ENCODE measurements around the gene PRRC1. TPM values are rescaled to one million over a fixed set of nuclear protein-coding genes. Genes with fewer than 3 reads are reported as not detected.

Gene PRRC1
- total and polyA plus RNA-seq, 4 donors = 22.9 to 88.1 (median 40.9) TPM

DNA sequence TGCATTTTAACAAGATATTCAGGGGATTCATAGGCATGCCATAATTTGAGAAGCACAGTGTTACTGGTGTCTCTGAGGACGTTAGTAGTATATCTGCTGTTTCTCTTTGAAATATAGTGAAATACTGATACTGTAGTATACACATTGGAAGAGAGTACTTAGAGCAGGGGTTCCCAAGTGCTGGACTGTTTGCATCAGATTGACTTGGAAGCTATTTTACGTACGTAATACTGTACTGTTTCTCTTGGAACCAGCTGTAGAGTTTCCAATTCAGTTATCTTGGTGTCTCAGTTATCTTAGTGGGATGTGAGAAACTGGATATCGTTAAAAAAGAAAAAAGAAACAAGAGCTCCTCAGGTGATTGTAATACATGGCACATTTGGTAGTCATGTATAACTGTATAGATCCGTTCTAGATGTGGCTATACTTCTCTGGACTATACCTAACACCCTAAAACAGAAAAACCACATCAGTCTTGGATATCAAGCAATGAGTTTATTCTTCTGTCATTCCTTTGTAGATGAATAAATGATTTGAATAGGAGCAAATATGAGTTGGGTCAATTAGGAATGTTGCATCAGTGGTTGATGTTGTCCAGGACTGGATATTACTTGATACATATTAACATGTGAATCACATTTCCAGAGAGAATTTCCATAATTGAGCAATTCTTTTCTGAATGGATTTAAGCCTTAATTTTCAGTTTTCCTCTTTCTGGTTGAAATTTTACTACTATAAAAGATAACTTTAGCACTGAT, 33.4 kb downstream of the PRRC1 start:
- DNase-seq (peak in 1 of 3 donors; percentile 22), ATAC-seq (ENCODE audit: insufficient read depth, low FRiP score) (no peak)
- H3K9me3 ChIP-seq (ENCODE audit: control insufficient read depth in 4 of 4, insufficient read depth in 3 of 4, low read length in 3 of 4) = no peaks in the 10 kb centered on the region
- H3K36me3 ChIP-seq (ENCODE audit: control insufficient read depth in 4 of 4, insufficient read depth in 4 of 4, low read length in 4 of 4) = peaks cover 5 to 31% (median 21%) of the 10 kb centered on the region in 4 donors
- no peak overlapping the region for H3K9ac ChIP-seq (ENCODE audit: insufficient read depth in 1 of 2, low read length in 2 of 2)
- WGBS, 2 donors = 90 to 96% methylated on average over 5 of the region's 5 CpGs
- peaks cover 0 to 7% (median 4%) of the 10 kb centered on the region in 5 donors for H3K4me1 ChIP-seq (ENCODE audit: control insufficient read depth in 5 of 5, insufficient read depth in 5 of 5, low read length in 5 of 5)
- H3K27ac ChIP-seq (ENCODE audit: low read depth in 1 of 2, low read length in 1 of 2) = no peak overlapping the region
- TF ChIP-seq, protein P1, sequence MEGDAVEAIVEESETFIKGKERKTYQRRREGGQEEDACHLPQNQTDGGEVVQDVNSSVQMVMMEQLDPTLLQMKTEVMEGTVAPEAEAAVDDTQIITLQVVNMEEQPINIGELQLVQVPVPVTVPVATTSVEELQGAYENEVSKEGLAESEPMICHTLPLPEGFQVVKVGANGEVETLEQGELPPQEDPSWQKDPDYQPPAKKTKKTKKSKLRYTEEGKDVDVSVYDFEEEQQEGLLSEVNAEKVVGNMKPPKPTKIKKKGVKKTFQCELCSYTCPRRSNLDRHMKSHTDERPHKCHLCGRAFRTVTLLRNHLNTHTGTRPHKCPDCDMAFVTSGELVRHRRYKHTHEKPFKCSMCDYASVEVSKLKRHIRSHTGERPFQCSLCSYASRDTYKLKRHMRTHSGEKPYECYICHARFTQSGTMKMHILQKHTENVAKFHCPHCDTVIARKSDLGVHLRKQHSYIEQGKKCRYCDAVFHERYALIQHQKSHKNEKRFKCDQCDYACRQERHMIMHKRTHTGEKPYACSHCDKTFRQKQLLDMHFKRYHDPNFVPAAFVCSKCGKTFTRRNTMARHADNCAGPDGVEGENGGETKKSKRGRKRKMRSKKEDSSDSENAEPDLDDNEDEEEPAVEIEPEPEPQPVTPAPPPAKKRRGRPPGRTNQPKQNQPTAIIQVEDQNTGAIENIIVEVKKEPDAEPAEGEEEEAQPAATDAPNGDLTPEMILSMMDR (IDR thresholded peaks at IDR 0.05; ENCODE audit: control extremely low read depth, extremely low read depth) = no peak
- no peaks in the 10 kb centered on the region for H3K27me3 ChIP-seq (ENCODE audit: control insufficient read depth in 3 of 3, insufficient read depth in 3 of 3, low read length in 2 of 3)
- no peak overlapping the region for H3K4me3 ChIP-seq

DNA sequence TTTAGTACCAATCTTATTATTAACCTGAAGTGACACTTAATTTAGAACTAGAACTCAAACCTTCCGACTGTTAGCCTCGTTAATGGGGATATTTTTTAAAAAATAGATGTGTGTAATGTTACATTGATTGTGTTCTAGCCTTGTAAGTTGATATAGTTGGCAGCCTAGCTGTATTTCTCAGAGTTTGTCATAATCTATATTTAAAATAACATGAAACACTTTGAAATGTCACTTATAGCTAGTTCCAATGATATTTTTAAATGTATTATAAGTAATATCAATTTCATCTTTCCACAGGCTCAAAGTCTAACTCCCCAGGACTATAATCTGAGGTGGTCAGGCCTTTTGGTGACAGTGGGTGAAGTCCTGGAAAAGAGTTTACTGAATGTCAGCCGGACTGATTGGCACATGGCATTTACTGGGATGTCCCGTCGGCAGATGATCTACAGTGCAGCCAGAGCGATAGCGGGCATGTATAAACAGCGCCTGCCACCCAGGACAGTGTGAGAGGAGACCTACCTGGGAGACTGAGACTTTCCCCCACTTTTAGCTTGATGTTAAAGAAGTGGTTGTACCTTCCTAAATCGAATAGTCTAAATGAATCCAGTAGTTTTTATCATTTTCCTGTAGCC, 34.1 kb downstream of the PRRC1 start:
- H3K4me1 ChIP-seq (ENCODE audit: control insufficient read depth in 5 of 5, insufficient read depth in 5 of 5, low read length in 5 of 5) = peaks cover 0 to 7% (median 4%) of the 10 kb centered on the region in 5 donors
- no peaks in the 10 kb centered on the region for H3K27me3 ChIP-seq (ENCODE audit: control insufficient read depth in 3 of 3, insufficient read depth in 3 of 3, low read length in 2 of 3)
- TF ChIP-seq, protein P1 (IDR thresholded peaks at IDR 0.05; ENCODE audit: control extremely low read depth, extremely low read depth) = no peak
- ATAC-seq (ENCODE audit: insufficient read depth, low FRiP score) (no peak), DNase-seq (no peak)
- no peak overlapping the region for H3K4me3 ChIP-seq
- no peak overlapping the region for H3K27ac ChIP-seq (ENCODE audit: low read depth in 1 of 2, low read length in 1 of 2)
- peaks cover 5 to 27% (median 21%) of the 10 kb centered on the region in 4 donors for H3K36me3 ChIP-seq (ENCODE audit: control insufficient read depth in 4 of 4, insufficient read depth in 4 of 4, low read length in 4 of 4)
- H3K9ac ChIP-seq (ENCODE audit: insufficient read depth in 1 of 2, low read length in 2 of 2) = no peak overlapping the region
- H3K9me3 ChIP-seq (ENCODE audit: control insufficient read depth in 4 of 4, insufficient read depth in 3 of 4, low read length in 3 of 4) = no peaks in the 10 kb centered on the region
- 91 to 97% methylated on average over 9 of the region's 9 CpGs for WGBS, 2 donors

DNA sequence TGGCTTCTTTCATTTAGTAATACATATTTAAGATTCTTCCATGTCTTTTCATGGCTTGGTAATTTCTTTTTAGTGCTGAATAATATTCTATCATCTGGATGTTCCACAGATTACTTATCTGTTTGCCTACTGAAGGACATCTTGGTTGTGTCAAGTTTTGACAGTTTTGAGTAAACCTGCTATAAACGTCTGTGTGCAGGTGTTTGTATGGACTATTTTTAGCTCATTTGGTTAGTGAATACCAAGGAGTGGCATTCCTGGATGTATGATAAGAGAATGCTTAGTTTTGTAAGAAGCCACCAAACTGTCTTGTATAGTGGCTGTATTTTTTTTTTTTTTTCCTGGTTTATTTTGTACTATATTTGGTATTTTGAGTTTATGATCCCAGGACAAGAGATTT, 38.4 kb downstream of the PRRC1 start:
- Histone ChIP-seq H3K9ac (ENCODE audit: insufficient read depth in 1 of 2, low read length in 2 of 2) (no peak overlapping the region), H3K27me3 (ENCODE audit: control insufficient read depth in 3 of 3, insufficient read depth in 3 of 3, low read length in 2 of 3) (no peaks in the 10 kb centered on the region), H3K4me1 (ENCODE audit: control insufficient read depth in 5 of 5, insufficient read depth in 5 of 5, low read length in 5 of 5) (no peaks in the 10 kb centered on the region), H3K27ac (ENCODE audit: low read depth in 1 of 2, low read length in 1 of 2) (no peak overlapping the region), H3K4me3 (no peak overlapping the region), H3K9me3 (ENCODE audit: control insufficient read depth in 4 of 4, insufficient read depth in 3 of 4, low read length in 3 of 4) (no peaks in the 10 kb centered on the region), H3K36me3 (ENCODE audit: control insufficient read depth in 4 of 4, insufficient read depth in 4 of 4, low read length in 4 of 4) (peaks cover 5 to 22% (median 17%) of the 10 kb centered on the region in 4 donors)
- TF ChIP-seq, protein P1 (IDR thresholded peaks at IDR 0.05; ENCODE audit: control extremely low read depth, extremely low read depth) = no peak
- WGBS, 2 donors = 36 to 45% methylated on average over 1 of the region's 1 CpG
- DNase-seq = no peak
- ATAC-seq (ENCODE audit: insufficient read depth, low FRiP score) = no peak
